Keratinocyte (primary cell): ENCODE measurements around the gene SMTN. TPM values are rescaled to one million over a fixed set of nuclear protein-coding genes. Genes with fewer than 3 reads are reported as not detected.

ENCODE experiments used
- DNase-seq: peaks from one replicate; pipeline ENCODE4 v3.0.0-alpha.2; 2011; ENCODE audit warnings: low read depth, missing footprints, low spot score
- FAIRE-seq: peaks from 2 replicates; lab custom pipeline; 2011; peaks lifted over from hg19 to GRCh38; lab: Jason Lieb, UNC
- H2AFZ ChIP-seq: 2 replicates; pipeline ENCODE4 v1.6.0; 2012; ENCODE audit warnings: low read length, control low read depth, inconsistent platforms; ENCODE audit not compliant: control insufficient read depth
- H3K27ac ChIP-seq: 2 replicates; pipeline ENCODE4 v1.5.1; 2011; ENCODE audit warnings: low read length; ENCODE audit not compliant: control insufficient read depth, insufficient read depth
- H3K27me3 ChIP-seq: 3 replicates; pipeline ENCODE4 v1.6.0; 2011; ENCODE audit warnings: low read length; ENCODE audit not compliant: control insufficient read depth, insufficient read depth; ENCODE audit errors: extremely low read depth
- H3K36me3 ChIP-seq, 2 experiments: 2 replicates in 1 of 2; 3 replicates in 1 of 2; pipeline ENCODE4 v1.5.1; 2011; ENCODE audit warnings: low read length in 2 of 2, mild to moderate bottlenecking in 1 of 2; ENCODE audit not compliant: control insufficient read depth in 2 of 2, insufficient read depth in 2 of 2; ENCODE audit errors: extremely low read depth in 1 of 2
- H3K4me1 ChIP-seq: 3 replicates; pipeline ENCODE4 v1.5.1; 2011; ENCODE audit warnings: low read length; ENCODE audit not compliant: control insufficient read depth, insufficient read depth; ENCODE audit errors: extremely low read depth
- H3K4me2 ChIP-seq: 3 replicates; pipeline ENCODE4 v1.6.0; 2011; ENCODE audit warnings: low read depth, low read length; ENCODE audit not compliant: control insufficient read depth, insufficient read depth; ENCODE audit errors: extremely low read depth
- H3K4me3 ChIP-seq, 3 experiments: fragments of 200-600 bp in 1 of 3; sonication (generic) in 1 of 3; 2 replicates in 2 of 3; 3 replicates in 1 of 3; pipeline ENCODE4 v1.5.1; 2011 to 2016; ENCODE audit warnings: low read length in 3 of 3, mild to moderate bottlenecking in 3 of 3, control low read depth in 2 of 3, inconsistent platforms in 1 of 3, low read depth in 1 of 3, mixed read lengths in 1 of 3, mixed run types in 1 of 3, moderate library complexity in 1 of 3; ENCODE audit not compliant: control insufficient read depth in 2 of 3, insufficient read depth in 2 of 3; ENCODE audit errors: extremely low read depth in 1 of 3
- H3K79me2 ChIP-seq: 2 replicates; pipeline ENCODE4 v1.6.0; 2012; ENCODE audit warnings: low read length; ENCODE audit not compliant: control insufficient read depth, insufficient read depth
- H3K9ac ChIP-seq: 3 replicates; pipeline ENCODE4 v1.6.0; 2011; ENCODE audit warnings: low read length; ENCODE audit not compliant: control insufficient read depth, insufficient read depth; ENCODE audit errors: extremely low read depth
- H3K9me1 ChIP-seq: 3 replicates; pipeline ENCODE4 v1.6.0; 2011; ENCODE audit warnings: low read length; ENCODE audit not compliant: control insufficient read depth, insufficient read depth; ENCODE audit errors: extremely low read depth
- H3K9me3 ChIP-seq: 2 replicates; pipeline ENCODE4 v1.5.1; 2012; ENCODE audit warnings: low read depth, low read length; ENCODE audit not compliant: control insufficient read depth
- H4K20me1 ChIP-seq: 3 replicates; pipeline ENCODE4 v1.6.0; 2011; ENCODE audit warnings: low read length; ENCODE audit not compliant: control insufficient read depth, insufficient read depth; ENCODE audit errors: extremely low read depth
- EZH2 ChIP-seq: IDR thresholded peaks from one replicate; pipeline ENCODE4 v1.6.1; 2012; ENCODE audit warnings: inconsistent platforms, mild to moderate bottlenecking, low read length, moderate library complexity
- dilution Hi-C: fragments of 300-500 bp; cut with MboI; formaldehyde crosslinking; loops from one replicate; pipeline ENCODE4 v1.7.0; 2020; ENCODE audit warnings: low sequenced_read_pairs; ENCODE audit not compliant: extremely low pct_ligation_motif_present
- polyA plus RNA-seq, 5 experiments: library from polyadenylated mRNA; depleted of rRNA in 3 of 5; stranded (reverse) in 3 of 5; stranded (forward) in 1 of 5; unstranded in 1 of 5; fragments of >200 nt; gene quantifications; 1 replicate in 1 of 5; 2 replicates in 3 of 5; 3 replicates in 1 of 5; pipeline versions ENCODE4 v1.2.1 to v1.2.3, GENCODE V29; 2011 to 2012; ENCODE audit warnings: missing spikeins in 2 of 5, low read depth in 1 of 5, low replicate concordance in 1 of 5
- TF ChIP-seq, protein P1 (sequence below), 3 experiments: IDR thresholded peaks in 1 of 3; conservative IDR thresholded peaks in 1 of 3; optimal IDR thresholded peaks in 1 of 3; 2 replicates in 2 of 3; 3 replicates in 1 of 3; pipeline versions ENCODE3 to v1.5.1; 2011; ENCODE audit warnings: low read length in 3 of 3, mild to moderate bottlenecking in 3 of 3, moderate library complexity in 2 of 3, control low read depth in 1 of 3, inconsistent platforms in 1 of 3; ENCODE audit not compliant: insufficient read depth in 2 of 3; ENCODE audit errors: extremely low read depth in 1 of 3

Gene SMTN
- polyA plus RNA-seq, 1 donor (not counting 4 experiments of a cell fraction or from before 2014, with no cell fraction given) = 61.2 TPM

DNA sequence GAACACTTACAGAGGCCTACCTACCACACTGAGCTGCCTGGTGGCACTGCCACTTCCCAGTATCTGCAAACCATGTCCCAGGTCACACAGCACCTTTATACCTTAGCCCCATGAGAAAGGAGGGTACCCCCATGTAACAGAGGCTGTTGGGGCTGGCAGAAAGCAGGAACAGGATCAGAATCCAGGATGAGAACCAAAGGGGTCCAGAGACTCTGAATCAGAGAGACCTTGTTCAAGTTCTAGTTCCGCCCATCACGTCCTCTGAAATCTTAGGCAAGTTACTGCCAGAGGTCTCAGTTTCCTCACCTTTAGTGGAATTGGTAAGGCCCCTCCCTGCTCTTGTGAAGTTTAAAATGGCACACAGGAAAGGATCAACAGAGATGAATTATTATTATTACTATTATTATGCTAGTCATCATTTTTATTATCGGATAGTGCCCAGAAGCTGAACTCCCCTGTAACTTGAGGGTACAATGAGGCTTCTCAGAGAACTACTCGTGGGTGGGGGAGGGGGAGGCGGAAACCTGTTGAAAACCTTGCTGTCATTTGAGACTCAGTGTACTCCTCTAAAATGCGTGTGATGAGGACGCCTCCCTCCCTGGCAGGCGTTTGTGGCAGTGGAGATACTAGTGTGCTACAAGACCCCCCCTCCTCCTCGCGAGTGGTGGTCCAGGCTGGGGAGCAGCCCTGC lies 17.0 kb downstream of the SMTN start:
- Histone ChIP-seq H4K20me1 (peaks cover 5% of the 10 kb centered on the region), H3K4me1 (no peaks in the 10 kb centered on the region), H3K36me3 (peaks cover 67 to 74% of the 10 kb centered on the region in 2 experiments)

DNA sequence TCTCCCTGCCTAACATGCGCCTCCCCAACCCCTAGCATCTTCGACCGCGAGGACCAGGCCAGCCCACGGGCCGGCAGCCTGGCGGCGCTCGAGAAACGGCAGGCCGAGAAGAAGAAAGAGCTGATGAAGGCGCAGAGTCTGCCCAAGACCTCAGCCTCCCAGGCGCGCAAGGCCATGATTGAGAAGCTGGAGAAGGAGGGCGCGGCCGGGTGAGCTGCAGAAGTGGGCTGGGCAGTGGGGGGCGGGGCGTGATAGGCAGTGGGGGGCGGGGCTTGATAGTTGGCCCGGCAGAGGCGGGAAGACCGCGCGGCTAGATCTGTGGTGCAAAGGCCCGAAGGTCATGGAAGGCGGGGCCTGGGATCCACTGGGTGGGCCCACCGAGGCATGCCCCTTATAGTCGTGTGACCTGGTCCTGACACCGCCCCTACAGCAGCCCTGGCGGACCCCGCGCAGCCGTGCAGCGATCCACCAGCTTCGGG lies 17.6 kb downstream of the SMTN start:
- Histone ChIP-seq H3K9ac (no peak overlapping the region), H3K9me3 (no peaks in the 10 kb centered on the region), H3K9me1 (no peaks in the 10 kb centered on the region), H3K27me3 (no peaks in the 10 kb centered on the region), H3K4me3 (no peak overlapping the region), H3K79me2 (peaks cover 3% of the 10 kb centered on the region), H4K20me1 (peaks cover 6% of the 10 kb centered on the region), H3K27ac (no peak overlapping the region), H2AFZ (no peak overlapping the region), H3K4me2 (no peak overlapping the region), H3K4me1 (no peaks in the 10 kb centered on the region), H3K36me3 (peaks cover 67 to 74% of the 10 kb centered on the region in 2 experiments)
- FAIRE-seq (no peak), DNase-seq (no peak)
- TF ChIP-seq, protein P1, sequence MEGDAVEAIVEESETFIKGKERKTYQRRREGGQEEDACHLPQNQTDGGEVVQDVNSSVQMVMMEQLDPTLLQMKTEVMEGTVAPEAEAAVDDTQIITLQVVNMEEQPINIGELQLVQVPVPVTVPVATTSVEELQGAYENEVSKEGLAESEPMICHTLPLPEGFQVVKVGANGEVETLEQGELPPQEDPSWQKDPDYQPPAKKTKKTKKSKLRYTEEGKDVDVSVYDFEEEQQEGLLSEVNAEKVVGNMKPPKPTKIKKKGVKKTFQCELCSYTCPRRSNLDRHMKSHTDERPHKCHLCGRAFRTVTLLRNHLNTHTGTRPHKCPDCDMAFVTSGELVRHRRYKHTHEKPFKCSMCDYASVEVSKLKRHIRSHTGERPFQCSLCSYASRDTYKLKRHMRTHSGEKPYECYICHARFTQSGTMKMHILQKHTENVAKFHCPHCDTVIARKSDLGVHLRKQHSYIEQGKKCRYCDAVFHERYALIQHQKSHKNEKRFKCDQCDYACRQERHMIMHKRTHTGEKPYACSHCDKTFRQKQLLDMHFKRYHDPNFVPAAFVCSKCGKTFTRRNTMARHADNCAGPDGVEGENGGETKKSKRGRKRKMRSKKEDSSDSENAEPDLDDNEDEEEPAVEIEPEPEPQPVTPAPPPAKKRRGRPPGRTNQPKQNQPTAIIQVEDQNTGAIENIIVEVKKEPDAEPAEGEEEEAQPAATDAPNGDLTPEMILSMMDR (optimal IDR thresholded peaks at IDR 0.05 in 1 of 3, IDR thresholded peaks at IDR 0.05 in 1 of 3, conservative IDR thresholded peaks at IDR 0.05 in 1 of 3; ENCODE audit: extremely low read depth in 1 of 3, insufficient read depth in 2 of 3, low read length in 3 of 3) = no peak
- no peak for TF ChIP-seq EZH2
- dilution Hi-C loops = no loop called here

More for the DNA sequence above, 17.0 kb downstream of the SMTN start:
- Histone ChIP-seq H3K4me3 (no peak overlapping the region), H2AFZ (no peak overlapping the region), H3K4me2 (no peak overlapping the region), H3K27ac (no peak overlapping the region), H3K9me3 (no peaks in the 10 kb centered on the region), H3K9ac (no peak overlapping the region), H3K9me1 (no peaks in the 10 kb centered on the region), H3K79me2 (peaks cover 3% of the 10 kb centered on the region), H3K27me3 (no peaks in the 10 kb centered on the region)
- FAIRE-seq (no peak), DNase-seq (no peak)
- dilution Hi-C loops = no loop called here
- no peak for TF ChIP-seq EZH2
- TF ChIP-seq, protein P1 (optimal IDR thresholded peaks at IDR 0.05 in 1 of 3, IDR thresholded peaks at IDR 0.05 in 1 of 3, conservative IDR thresholded peaks at IDR 0.05 in 1 of 3; ENCODE audit: extremely low read depth in 1 of 3, insufficient read depth in 2 of 3, low read length in 3 of 3) = no peak
